Measurements from ENCODE around the gene LPP. TPM values are rescaled to one million over a fixed set of nuclear protein-coding genes. Genes with fewer than 3 reads are reported as not detected.

The LPP gene
- total RNA-seq, 2 donors from 2014 or later = 46.6 to 92.4 TPM

DNA sequence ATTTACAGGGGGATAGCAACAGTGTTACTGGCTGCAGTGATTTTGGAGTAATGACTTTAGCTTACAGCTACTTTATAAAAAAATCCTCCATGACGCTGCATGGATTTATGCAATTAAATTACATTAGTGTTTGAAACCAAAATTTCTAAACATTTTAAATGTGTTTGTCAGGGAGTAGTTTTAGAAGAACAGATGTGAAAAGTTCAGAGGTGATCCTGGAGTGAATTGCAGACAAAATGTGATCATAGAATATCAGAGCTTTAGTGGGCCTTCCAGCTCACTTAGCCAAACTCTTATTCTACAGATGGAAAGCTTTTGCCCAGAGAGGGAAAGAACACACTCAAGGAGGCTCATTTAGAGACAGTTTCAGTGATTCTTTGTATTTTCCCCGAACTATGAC lies 376.3 kb downstream of the LPP start:
- peaks cover 32% of the 10 kb centered on the region for H3K36me3 Mint-ChIP-seq (ENCODE audit: low read depth)
- H3K4me1 Mint-ChIP-seq = peaks cover 4% of the 10 kb centered on the region
- H3K27me3 Mint-ChIP-seq = no peaks in the 10 kb centered on the region
- no peaks in the 10 kb centered on the region for H3K9me3 Mint-ChIP-seq
- no peak overlapping the region for H3K4me3 Mint-ChIP-seq
- ATAC-seq (replicated peaks) = no peak
- peak overlapping the region; percentile 32 for H3K27ac Mint-ChIP-seq

- Mint-ChIP-seq H3K27ac (no peak overlapping the region), H3K27me3 (no peaks in the 10 kb centered on the region), H3K36me3 (ENCODE audit: low read depth) (peaks cover 22% of the 10 kb centered on the region), H3K4me3 (no peak overlapping the region), H3K9me3 (no peaks in the 10 kb centered on the region), H3K4me1 (peaks cover 4% of the 10 kb centered on the region)
- ATAC-seq (replicated peaks) = no peak
Measured at GRCh38 chr3:188531210-188531609, 377.3 kb downstream of the LPP start.

DNA sequence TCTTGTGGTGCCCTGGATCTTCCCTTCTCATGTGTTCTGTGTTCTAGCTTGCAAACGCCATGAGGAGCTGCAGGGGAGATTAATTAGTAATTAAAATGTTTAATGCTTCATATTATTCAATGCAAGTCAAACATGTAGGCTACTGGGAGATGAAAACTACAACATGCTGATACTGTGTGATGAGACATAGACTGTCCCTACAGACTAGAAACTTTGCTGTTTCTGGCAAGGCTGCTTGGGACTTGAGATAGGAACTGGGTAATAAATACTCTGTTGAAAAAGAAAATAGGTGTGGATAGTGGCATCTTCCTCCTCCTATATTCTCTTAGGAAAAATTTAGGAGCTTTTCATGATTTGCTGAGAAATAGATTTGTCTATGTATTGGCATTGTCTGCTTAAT lies 379.2 kb downstream of the LPP start:
- Mint-ChIP-seq H3K36me3 (ENCODE audit: low read depth) (peaks cover 13% of the 10 kb centered on the region), H3K27me3 (no peaks in the 10 kb centered on the region), H3K27ac (no peak overlapping the region), H3K4me3 (no peak overlapping the region), H3K4me1 (peaks cover 4% of the 10 kb centered on the region), H3K9me3 (no peaks in the 10 kb centered on the region)
- ATAC-seq (replicated peaks) = no peak

- H3K4me3 Mint-ChIP-seq = no peak overlapping the region
- no peaks in the 10 kb centered on the region for H3K27me3 Mint-ChIP-seq
- H3K27ac Mint-ChIP-seq = no peak overlapping the region
- H3K36me3 Mint-ChIP-seq (ENCODE audit: low read depth) = peaks cover 13% of the 10 kb centered on the region
- no peak for ATAC-seq (replicated peaks)
- no peaks in the 10 kb centered on the region for H3K9me3 Mint-ChIP-seq
- peaks cover 4% of the 10 kb centered on the region for H3K4me1 Mint-ChIP-seq
Measured at GRCh38 chr3:188533612-188534357, 379.8 kb downstream of the LPP start.

DNA sequence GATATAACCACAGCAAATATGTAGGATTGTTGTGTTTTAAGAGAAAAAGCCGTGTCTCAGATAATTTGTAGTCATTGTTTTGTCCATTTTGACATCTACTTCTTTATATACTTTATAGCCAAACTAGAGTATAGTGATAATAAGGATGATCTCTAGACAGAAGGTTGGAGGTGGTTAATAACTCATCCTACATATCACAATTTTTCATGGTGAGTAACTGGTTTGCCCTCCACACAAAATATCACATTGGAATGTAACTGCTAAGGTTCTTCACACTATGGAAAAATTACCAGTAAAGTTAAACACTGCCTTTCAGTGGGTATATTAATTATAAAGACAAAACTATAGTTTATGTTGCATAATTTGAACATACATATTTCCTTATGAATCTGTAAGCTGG lies 380.7 kb downstream of the LPP start:
- H3K36me3 Mint-ChIP-seq (ENCODE audit: low read depth) = peaks cover 5% of the 10 kb centered on the region
- no peak overlapping the region for H3K27ac Mint-ChIP-seq
- H3K27me3 Mint-ChIP-seq = no peaks in the 10 kb centered on the region
- H3K4me3 Mint-ChIP-seq = no peak overlapping the region
- ATAC-seq (replicated peaks) = no peak
- H3K4me1 Mint-ChIP-seq = peaks cover 3% of the 10 kb centered on the region
- H3K9me3 Mint-ChIP-seq = no peaks in the 10 kb centered on the region

- no peaks in the 10 kb centered on the region for H3K9me3 Mint-ChIP-seq
- H3K27ac Mint-ChIP-seq = no peak overlapping the region
- H3K4me1 Mint-ChIP-seq = no peaks in the 10 kb centered on the region
- no peaks in the 10 kb centered on the region for H3K27me3 Mint-ChIP-seq
- ATAC-seq (replicated peaks) = no peak
- H3K4me3 Mint-ChIP-seq = no peak overlapping the region
- no peaks in the 10 kb centered on the region for H3K36me3 Mint-ChIP-seq (ENCODE audit: low read depth)
Measured at GRCh38 chr3:188537606-188538005, 383.6 kb downstream of the LPP start.

GRCh38 chr3:188539037-188539436 lies 385.1 kb downstream of the LPP start:
- Mint-ChIP-seq H3K4me1 (no peaks in the 10 kb centered on the region), H3K9me3 (no peaks in the 10 kb centered on the region), H3K27ac (no peak overlapping the region), H3K36me3 (ENCODE audit: low read depth) (no peaks in the 10 kb centered on the region), H3K27me3 (no peaks in the 10 kb centered on the region), H3K4me3 (no peak overlapping the region)
- no peak for ATAC-seq (replicated peaks)

GRCh38 chr3:188539631-188540194 lies 385.8 kb downstream of the LPP start:
- no peaks in the 10 kb centered on the region for H3K9me3 Mint-ChIP-seq
- no peaks in the 10 kb centered on the region for H3K36me3 Mint-ChIP-seq (ENCODE audit: low read depth)
- H3K27me3 Mint-ChIP-seq = no peaks in the 10 kb centered on the region
- H3K27ac Mint-ChIP-seq = no peak overlapping the region
- H3K4me3 Mint-ChIP-seq = no peak overlapping the region
- no peaks in the 10 kb centered on the region for H3K4me1 Mint-ChIP-seq
- ATAC-seq (replicated peaks) = no peak

DNA sequence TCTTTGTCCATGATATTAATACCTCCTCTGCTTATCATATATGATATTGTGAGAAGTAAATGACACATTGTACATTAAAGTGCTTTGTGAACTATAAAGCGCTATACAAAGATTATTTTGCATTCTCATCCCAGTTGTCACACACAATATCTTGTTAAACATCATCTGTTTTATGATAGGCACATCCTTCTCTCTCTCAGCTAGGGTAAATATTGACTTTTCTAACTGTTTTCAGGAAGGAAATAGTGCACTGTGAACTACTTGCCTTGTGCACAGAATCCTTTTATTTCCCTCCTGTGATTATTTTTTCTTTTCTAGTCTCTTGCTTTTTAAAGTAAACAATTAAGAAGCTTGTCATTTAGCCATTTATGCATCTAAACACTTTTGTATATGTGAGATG lies 388.2 kb downstream of the LPP start:
- no peaks in the 10 kb centered on the region for H3K27me3 Mint-ChIP-seq
- no peak for ATAC-seq (replicated peaks)
- H3K27ac Mint-ChIP-seq = no peak overlapping the region
- H3K4me3 Mint-ChIP-seq = no peak overlapping the region
- H3K9me3 Mint-ChIP-seq = no peaks in the 10 kb centered on the region
- H3K4me1 Mint-ChIP-seq = no peaks in the 10 kb centered on the region
- no peaks in the 10 kb centered on the region for H3K36me3 Mint-ChIP-seq (ENCODE audit: low read depth)

DNA sequence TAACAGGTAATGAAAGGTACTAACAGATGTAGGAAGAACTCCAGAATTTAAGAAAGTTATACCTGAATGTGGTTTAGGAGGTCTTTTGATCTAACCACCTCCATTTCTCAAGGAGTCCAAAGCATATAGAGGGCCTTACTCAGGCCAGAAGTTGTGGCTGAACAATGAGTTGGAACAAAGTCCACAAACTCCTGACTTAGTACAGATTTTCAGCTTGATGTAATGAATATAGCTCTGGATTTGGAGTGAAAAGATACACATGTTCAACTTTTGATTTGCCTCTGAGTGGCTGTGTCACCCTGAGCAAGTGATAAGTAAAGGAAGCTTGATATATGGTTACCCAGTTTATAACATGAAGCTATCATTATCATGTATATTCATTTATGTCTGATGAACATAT lies 390.1 kb downstream of the LPP start:
- no peak for ATAC-seq (replicated peaks)
- Mint-ChIP-seq H3K27me3 (no peaks in the 10 kb centered on the region), H3K9me3 (no peaks in the 10 kb centered on the region), H3K36me3 (ENCODE audit: low read depth) (no peaks in the 10 kb centered on the region), H3K27ac (no peak overlapping the region), H3K4me1 (no peaks in the 10 kb centered on the region), H3K4me3 (no peak overlapping the region)

GRCh38 chr3:188546835-188547670 lies 393.1 kb downstream of the LPP start:
- no peaks in the 10 kb centered on the region for H3K36me3 Mint-ChIP-seq (ENCODE audit: low read depth)
- H3K4me3 Mint-ChIP-seq = no peak overlapping the region
- ATAC-seq (replicated peaks) = no peak
- H3K4me1 Mint-ChIP-seq = no peaks in the 10 kb centered on the region
- H3K27ac Mint-ChIP-seq = no peak overlapping the region
- H3K27me3 Mint-ChIP-seq = no peaks in the 10 kb centered on the region
- no peaks in the 10 kb centered on the region for H3K9me3 Mint-ChIP-seq

GRCh38 chr3:188553569-188553968 lies 399.6 kb downstream of the LPP start:
- no peaks in the 10 kb centered on the region for H3K27me3 Mint-ChIP-seq
- no peak overlapping the region for H3K27ac Mint-ChIP-seq
- peak; percentile 97 for ATAC-seq (replicated peaks)
- H3K9me3 Mint-ChIP-seq = no peaks in the 10 kb centered on the region
- peaks cover 10% of the 10 kb centered on the region for H3K4me1 Mint-ChIP-seq
- H3K4me3 Mint-ChIP-seq = no peak overlapping the region
- no peaks in the 10 kb centered on the region for H3K36me3 Mint-ChIP-seq (ENCODE audit: low read depth)

GRCh38 chr3:188554404-188554803 lies 400.4 kb downstream of the LPP start:
- peaks cover 10% of the 10 kb centered on the region for H3K4me1 Mint-ChIP-seq

DNA sequence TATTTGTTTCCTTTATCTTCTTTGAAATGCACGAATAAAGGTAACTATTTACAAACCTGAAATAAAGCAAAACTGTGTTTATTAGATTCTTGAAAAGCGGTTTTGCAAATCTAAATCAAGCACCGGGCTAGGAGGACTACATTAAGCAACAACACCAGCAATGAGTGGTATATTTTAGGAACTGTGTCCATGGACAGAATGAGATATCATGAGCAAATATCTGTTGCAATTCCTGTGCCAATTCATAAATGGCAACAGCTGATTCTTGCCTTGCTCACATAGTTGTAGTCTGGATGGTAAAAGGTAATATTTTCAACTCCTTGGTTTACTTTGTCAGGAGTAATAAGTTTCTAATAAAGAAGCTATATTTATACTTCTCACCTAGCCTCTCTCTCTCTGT lies 403.3 kb downstream of the LPP start:
- no peak for ATAC-seq (replicated peaks)
- Mint-ChIP-seq H3K27me3 (no peaks in the 10 kb centered on the region), H3K36me3 (ENCODE audit: low read depth) (no peaks in the 10 kb centered on the region), H3K4me3 (no peak overlapping the region), H3K9me3 (no peaks in the 10 kb centered on the region), H3K27ac (no peak overlapping the region), H3K4me1 (peaks cover 10% of the 10 kb centered on the region)

More at GRCh38 chr3:188554404-188554803, 400.4 kb downstream of the LPP start:
- Mint-ChIP-seq H3K9me3 (no peaks in the 10 kb centered on the region), H3K27me3 (no peaks in the 10 kb centered on the region), H3K27ac (no peak overlapping the region), H3K36me3 (ENCODE audit: low read depth) (no peaks in the 10 kb centered on the region), H3K4me3 (no peak overlapping the region)
- no peak for ATAC-seq (replicated peaks)

Measured in activated T-helper 17 cell treated with anti-CD3 and anti-CD28 coated beads, Interleukin-2, amount 50 U/mL, for 72 hours (primary cell).